Astrocyte (in vitro differentiated cells and primary cell): ENCODE results near the gene LSM2. TPM values are rescaled to one million over a fixed set of nuclear protein-coding genes. Genes with fewer than 3 reads are reported as not detected.
A peak's percentile ranks its signal among the peaks of the same experiment; 100 is the strongest.
"Not testable (repeated sequence)": the region's sequence is repeated elsewhere in the genome, so short reads cannot be mapped to it uniquely, and the experiment has no call there.

Experiments used
- DNase-seq: peaks from one replicate; pipeline ENCODE4 v3.0.0-alpha.2; 2010; ENCODE audit warnings: low read depth
- FAIRE-seq: peaks from 2 replicates; lab custom pipeline; 2011; peaks lifted over from hg19 to GRCh38; lab: Jason Lieb, UNC
- H2AFZ ChIP-seq: 2 replicates; pipeline ENCODE4 v1.6.0; 2012; ENCODE audit warnings: low read depth, low read length, inconsistent platforms
- H3K27ac ChIP-seq: 2 replicates; pipeline ENCODE4 v1.5.1; 2011; ENCODE audit warnings: low read depth, low read length, inconsistent platforms
- H3K27me3 ChIP-seq: 2 replicates; pipeline ENCODE4 v1.6.0; 2011; ENCODE audit warnings: low read length, inconsistent platforms; ENCODE audit not compliant: insufficient read depth
- H3K36me3 ChIP-seq: 2 replicates; pipeline ENCODE4 v1.5.1; 2011; ENCODE audit warnings: low read length, inconsistent platforms; ENCODE audit not compliant: insufficient read depth
- H3K4me1 ChIP-seq: 2 replicates; pipeline ENCODE4 v1.5.1; 2011; ENCODE audit warnings: low read length, inconsistent platforms; ENCODE audit not compliant: insufficient read depth
- H3K4me2 ChIP-seq: 2 replicates; pipeline ENCODE4 v1.6.0; 2012; ENCODE audit warnings: low read length, inconsistent platforms
- H3K4me3 ChIP-seq: 2 replicates; pipeline ENCODE4 v1.5.1; 2011; ENCODE audit warnings: low read depth, mild to moderate bottlenecking, low read length, inconsistent platforms; ENCODE audit not compliant: insufficient read depth
- H3K79me2 ChIP-seq: 2 replicates; pipeline ENCODE4 v1.6.0; 2012; ENCODE audit warnings: mild to moderate bottlenecking, low read length, inconsistent platforms; ENCODE audit not compliant: insufficient read depth
- H3K9ac ChIP-seq: 2 replicates; pipeline ENCODE4 v1.6.0; 2012; ENCODE audit warnings: mild to moderate bottlenecking, low read length, inconsistent platforms
- H3K9me3 ChIP-seq: 2 replicates; pipeline ENCODE4 v1.5.1; 2012; ENCODE audit warnings: low read depth, mild to moderate bottlenecking, low read length, inconsistent platforms; ENCODE audit not compliant: insufficient read depth
- H4K20me1 ChIP-seq: 2 replicates; pipeline ENCODE4 v1.6.0; 2012; ENCODE audit warnings: low read length, inconsistent platforms; ENCODE audit not compliant: insufficient read depth
- H3K27ac Mint-ChIP-seq: one replicate; pipeline ENCODE4 v1.8.0; 2021; ENCODE audit warnings: mild to moderate bottlenecking, mixed read lengths; ENCODE audit not compliant: unreplicated experiment
- H3K27me3 Mint-ChIP-seq: one replicate; pipeline ENCODE4 v1.8.0; 2021; ENCODE audit warnings: low read depth, mixed read lengths; ENCODE audit not compliant: unreplicated experiment
- H3K36me3 Mint-ChIP-seq: one replicate; pipeline ENCODE4 v1.8.0; 2021; ENCODE audit warnings: low read depth, mixed read lengths; ENCODE audit not compliant: unreplicated experiment
- H3K4me1 Mint-ChIP-seq: one replicate; pipeline ENCODE4 v1.8.0; 2021; ENCODE audit warnings: low read depth, mixed read lengths; ENCODE audit not compliant: unreplicated experiment
- H3K4me3 Mint-ChIP-seq: one replicate; pipeline ENCODE4 v1.8.0; 2021; ENCODE audit warnings: mild to moderate bottlenecking, moderate library complexity, mixed read lengths; ENCODE audit not compliant: unreplicated experiment
- H3K9me3 Mint-ChIP-seq: one replicate; pipeline ENCODE4 v1.8.0; 2021; ENCODE audit warnings: mild to moderate bottlenecking, mixed read lengths; ENCODE audit not compliant: unreplicated experiment
- CTCF ChIP-seq: IDR thresholded peaks from 2 replicates; pipeline ENCODE4 v1.5.1; 2011; ENCODE audit warnings: low read depth, mild to moderate bottlenecking, inconsistent platforms, low read length, moderate library complexity; ENCODE audit not compliant: insufficient read depth
- EZH2 ChIP-seq: IDR thresholded peaks from 2 replicates; pipeline ENCODE4 v1.6.1; 2012; ENCODE audit warnings: mild to moderate bottlenecking, low read length, inconsistent platforms; ENCODE audit not compliant: insufficient read depth
- total RNA-seq: library from RNA; stranded (reverse); gene quantifications from 2 replicates; pipeline ENCODE4 v1.2.1, GENCODE V29; 2021

LSM2 gene
- total RNA-seq, 1 donor from 2014 or later: 43.8 TPM

- no peak overlapping the region for H3K4me3 ChIP-seq
- H3K4me1 Mint-ChIP-seq: peaks cover 12% of the 10 kb centered on the region
- no peaks in the 10 kb centered on the region for H3K27me3 ChIP-seq
- H3K79me2 ChIP-seq: peaks cover 19% of the 10 kb centered on the region
- H3K36me3 Mint-ChIP-seq: peaks cover 3% of the 10 kb centered on the region
- no peak overlapping the region for H3K9ac ChIP-seq
- no peak overlapping the region for H2AFZ ChIP-seq
- H3K36me3 ChIP-seq: no peaks in the 10 kb centered on the region
- no peak overlapping the region for H3K4me2 ChIP-seq
- H4K20me1 ChIP-seq: peaks cover 16% of the 10 kb centered on the region
- peaks cover 13% of the 10 kb centered on the region for H3K4me1 ChIP-seq
- TF ChIP-seq EZH2 (no peak), CTCF (no peak)
- H3K27ac ChIP-seq: no peak overlapping the region
- H3K27me3 Mint-ChIP-seq: no peaks in the 10 kb centered on the region
- FAIRE-seq: no peak
- no peak for DNase-seq
- H3K27ac Mint-ChIP-seq: no peak overlapping the region
- peaks cover 2% of the 10 kb centered on the region for H3K9me3 Mint-ChIP-seq
- no peaks in the 10 kb centered on the region for H3K9me3 ChIP-seq
- H3K4me3 Mint-ChIP-seq: peak overlapping the region; percentile 31
These were observed 13.1 kb upstream of the LSM2 start for GRCh38 chr6:31819871-31820299.

GRCh38 chr6:31817929-31818511, 11.3 kb upstream of the LSM2 start:
- H4K20me1 ChIP-seq: peaks cover 16% of the 10 kb centered on the region
- not testable (repeated sequence) for H3K27ac Mint-ChIP-seq, H3K27ac ChIP-seq, H3K36me3 ChIP-seq, H3K9me3 Mint-ChIP-seq, H2AFZ ChIP-seq, H3K27me3 Mint-ChIP-seq, FAIRE-seq, DNase-seq, H3K9me3 ChIP-seq, H3K36me3 Mint-ChIP-seq, H3K27me3 ChIP-seq
- H3K4me3 ChIP-seq: peak overlapping the region; percentile 49
- peak overlapping the region; percentile 55 for H3K9ac ChIP-seq
- Mint-ChIP-seq H3K4me3 (peak overlapping the region; percentile 81), H3K4me1 (peaks cover 18% of the 10 kb centered on the region)
- peaks cover 19% of the 10 kb centered on the region for H3K79me2 ChIP-seq
- peak overlapping the region; percentile 88 for H3K4me2 ChIP-seq
- peaks cover 22% of the 10 kb centered on the region for H3K4me1 ChIP-seq

- not testable (repeated sequence) for H3K9me3 ChIP-seq, DNase-seq, H2AFZ ChIP-seq, FAIRE-seq, H3K9me3 Mint-ChIP-seq, H3K36me3 Mint-ChIP-seq, H3K36me3 ChIP-seq, H3K27ac Mint-ChIP-seq, H3K27ac ChIP-seq, H3K27me3 ChIP-seq, H3K27me3 Mint-ChIP-seq
- peak overlapping the region; percentile 49 for H3K4me3 ChIP-seq
- H3K79me2 ChIP-seq: peaks cover 19% of the 10 kb centered on the region
- peaks cover 16% of the 10 kb centered on the region for H4K20me1 ChIP-seq
- peak overlapping the region; percentile 55 for H3K9ac ChIP-seq
- H3K4me3 Mint-ChIP-seq: peak overlapping the region; percentile 81
- H3K4me1 Mint-ChIP-seq: peaks cover 14% of the 10 kb centered on the region
- H3K4me2 ChIP-seq: peak overlapping the region; percentile 88
- H3K4me1 ChIP-seq: peaks cover 18% of the 10 kb centered on the region
These were observed 10.6 kb upstream of the LSM2 start for GRCh38 chr6:31817133-31817928.
